CD1c-positive myeloid dendritic cell (primary cell): ENCODE measurements around the gene WDR86.
A peak's percentile ranks its signal among the peaks of the same experiment; 100 is the strongest.

Experiments
- DNase-seq: peaks from one replicate; pipeline ENCODE4 v3.0.0-alpha.2; 2016; ENCODE audit errors: extremely low spot score

The WDR86 gene

DNA sequence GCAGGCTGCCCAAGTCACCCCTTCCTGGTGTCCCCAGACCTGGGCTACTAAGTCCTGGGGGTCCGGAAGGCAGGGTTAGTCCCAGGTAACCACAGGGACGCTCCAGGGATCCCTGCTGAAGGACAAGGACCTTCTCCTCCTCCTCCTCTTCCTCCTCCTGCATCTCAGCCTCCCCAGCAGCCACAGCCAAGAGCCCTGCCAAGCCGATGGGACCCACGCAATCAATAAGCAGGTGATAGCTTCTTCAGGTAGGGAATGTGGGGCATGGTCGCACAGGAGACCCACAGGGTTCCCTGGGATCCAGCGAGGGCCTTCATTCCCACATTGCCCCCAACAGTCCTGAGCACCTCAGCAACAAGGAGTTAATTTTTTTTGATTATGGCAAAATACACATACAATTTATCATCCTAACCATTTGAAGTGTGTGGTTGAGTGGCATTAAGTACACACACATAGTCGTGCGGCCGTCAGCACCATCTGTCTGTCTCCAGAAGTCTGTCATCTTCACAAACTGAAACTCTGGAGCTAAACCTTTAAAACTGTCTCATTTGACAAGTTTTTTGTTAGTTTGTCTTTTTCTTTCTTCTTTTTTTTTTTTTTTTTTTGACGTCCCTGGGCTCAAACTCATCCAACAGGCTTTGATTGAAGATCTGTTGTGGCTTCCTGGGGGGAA is 18.0 kb upstream of the WDR86 start:
- DNase-seq: no peak

DNA sequence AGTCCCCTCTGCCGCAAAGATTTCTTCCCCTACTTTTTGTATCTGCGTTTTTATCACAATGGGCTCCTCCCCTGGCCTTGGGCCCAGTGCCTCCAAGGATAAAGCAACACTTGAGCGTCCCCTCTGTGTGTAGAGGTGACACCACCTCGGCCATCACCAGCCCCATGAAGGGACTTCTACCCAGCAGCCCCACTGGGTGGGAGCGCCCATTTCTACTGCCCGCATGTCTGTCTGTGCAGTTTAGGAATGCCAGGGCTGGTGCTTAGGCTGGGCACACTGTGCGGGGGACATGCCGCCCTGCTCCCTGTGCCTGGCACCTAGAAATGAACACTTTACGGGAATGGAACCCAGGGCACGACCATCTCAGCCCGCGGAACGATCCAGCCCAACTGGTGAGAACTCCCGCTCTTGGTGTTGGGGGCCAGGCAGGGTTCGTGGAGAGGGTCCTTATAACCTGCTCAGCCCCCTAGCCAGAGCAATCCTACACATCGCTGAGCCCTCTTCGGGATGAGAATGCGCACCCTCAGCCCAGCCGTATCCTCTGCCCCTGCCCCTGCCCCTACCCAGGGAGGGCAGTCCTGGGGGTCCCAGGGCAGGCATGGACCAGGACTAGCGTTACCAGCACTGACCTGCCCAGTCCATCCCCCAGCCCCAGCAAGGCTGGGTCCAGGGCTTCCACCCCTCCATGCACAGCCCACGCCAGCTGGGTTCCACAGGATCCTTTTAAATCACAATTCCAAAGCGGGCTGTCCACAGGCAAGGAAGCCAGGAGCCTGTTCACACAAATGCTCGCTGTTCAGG is 17.3 kb upstream of the WDR86 start:
- no peak for DNase-seq

DNA sequence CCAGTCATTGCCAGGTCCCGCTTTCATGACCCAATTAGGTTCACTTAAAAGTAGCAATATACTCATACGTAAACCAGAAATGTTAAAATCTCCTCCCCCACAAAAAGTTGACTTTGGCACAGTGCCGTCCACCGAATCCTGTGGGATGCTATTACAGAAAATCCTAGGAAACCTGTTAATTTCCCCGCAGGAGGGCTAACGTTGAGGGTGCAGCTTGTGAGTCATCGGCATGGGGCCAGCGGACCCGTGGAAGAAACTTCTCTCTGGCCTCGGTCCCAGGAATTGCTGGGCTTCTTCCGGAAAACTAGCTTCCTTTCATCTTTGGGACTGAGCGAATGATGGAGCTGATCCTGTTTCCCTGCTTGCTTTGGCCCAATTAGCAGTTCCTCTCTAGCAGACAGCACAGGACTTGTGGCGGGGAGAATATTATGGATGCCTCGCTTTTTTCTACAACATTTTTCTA is 16.6 kb upstream of the WDR86 start:
- no peak for DNase-seq

DNA sequence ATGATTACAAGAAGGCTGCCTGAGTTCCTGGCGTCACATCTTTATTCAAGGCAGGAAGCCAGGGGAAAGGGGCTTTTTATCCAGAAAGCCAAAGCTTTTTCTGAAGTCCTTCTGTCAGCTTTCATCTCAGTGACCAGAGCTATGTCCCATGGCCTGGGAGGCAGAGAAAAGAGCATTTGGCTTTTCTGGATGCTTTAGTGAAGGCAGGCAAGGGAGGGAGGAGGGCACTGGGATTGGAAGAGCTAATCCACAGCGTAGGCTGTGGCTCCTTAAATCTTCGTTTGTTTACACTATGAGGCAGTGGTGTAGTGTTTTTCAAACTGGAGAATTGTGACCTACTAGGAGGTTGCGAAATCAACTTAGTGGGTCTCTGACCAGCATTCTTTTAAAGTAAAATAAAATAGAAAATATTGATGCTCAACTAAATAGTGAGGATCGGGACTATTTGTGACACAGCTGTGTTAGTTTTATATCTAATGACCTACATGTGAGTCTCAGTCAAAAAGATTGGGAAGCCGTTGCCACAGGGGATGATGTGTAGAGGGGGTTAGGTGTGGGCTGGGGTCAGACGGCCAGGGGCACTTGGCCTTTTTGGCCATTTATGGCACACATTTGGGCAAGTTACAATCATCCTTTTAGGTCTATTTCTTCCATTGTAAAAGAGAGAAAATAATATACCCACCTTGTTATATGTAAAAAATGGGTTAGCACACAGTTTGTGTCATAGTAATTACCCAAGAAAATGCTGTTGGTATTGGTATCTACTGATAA is 16.0 kb upstream of the WDR86 start:
- DNase-seq: no peak

DNA sequence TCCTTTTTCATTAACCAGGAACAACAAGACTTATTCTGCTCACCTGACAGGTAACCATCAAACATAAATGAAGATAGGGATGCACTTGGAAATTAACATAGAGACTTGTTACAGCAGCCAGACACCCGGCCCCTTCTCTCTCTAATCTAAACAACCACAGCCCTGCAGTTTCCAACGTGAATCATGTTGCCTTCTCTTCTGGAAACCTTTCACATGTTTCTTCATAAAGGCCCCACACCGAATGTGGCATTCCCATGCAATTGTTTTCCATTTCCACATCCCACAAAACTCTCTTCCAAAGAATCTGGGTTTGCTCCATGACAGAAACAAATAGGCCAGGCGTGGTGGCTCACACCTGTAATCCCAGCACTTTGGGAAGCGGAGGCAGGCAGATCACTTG is 15.0 kb upstream of the WDR86 start:
- DNase-seq: no peak

DNA sequence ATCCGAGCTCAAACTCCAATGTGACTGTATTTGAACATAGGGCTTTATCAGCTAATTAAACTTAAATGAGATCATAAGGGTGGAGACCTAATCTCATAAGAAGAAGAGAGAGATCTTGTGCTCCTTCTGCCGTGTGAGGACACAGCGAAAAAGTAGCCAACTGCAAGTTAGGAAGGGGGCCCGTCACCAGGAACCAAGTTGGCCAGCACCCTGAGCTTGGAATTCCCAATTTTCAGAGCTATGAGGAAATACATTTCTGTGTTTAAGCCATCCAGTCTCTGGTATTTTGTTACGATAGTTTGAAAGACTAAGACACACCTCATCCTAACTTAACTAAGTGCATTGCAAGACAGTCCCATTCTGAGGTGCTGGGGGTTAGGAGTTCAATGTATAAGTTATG is 14.1 kb upstream of the WDR86 start:
- no peak for DNase-seq

DNA sequence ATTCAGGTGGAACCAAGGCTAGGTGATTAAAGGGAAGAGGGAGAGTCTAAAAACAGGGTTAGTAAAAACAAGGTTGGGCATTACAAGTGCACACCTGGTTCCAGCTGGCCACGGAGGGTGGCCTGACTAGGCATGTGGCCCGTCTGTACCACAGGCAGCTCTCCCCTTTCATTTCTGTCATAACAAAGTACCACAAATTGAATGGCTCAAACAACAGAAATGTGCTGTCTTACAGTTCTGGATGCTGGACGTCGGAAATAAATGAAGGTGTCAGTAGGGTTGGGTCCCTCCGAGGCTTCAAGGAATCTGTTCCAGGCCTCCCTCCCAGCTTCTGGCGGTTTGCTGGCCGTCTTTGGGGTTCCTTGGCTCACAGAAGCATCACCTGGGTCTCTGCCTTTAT is 13.4 kb upstream of the WDR86 start:
- DNase-seq: no peak

DNA sequence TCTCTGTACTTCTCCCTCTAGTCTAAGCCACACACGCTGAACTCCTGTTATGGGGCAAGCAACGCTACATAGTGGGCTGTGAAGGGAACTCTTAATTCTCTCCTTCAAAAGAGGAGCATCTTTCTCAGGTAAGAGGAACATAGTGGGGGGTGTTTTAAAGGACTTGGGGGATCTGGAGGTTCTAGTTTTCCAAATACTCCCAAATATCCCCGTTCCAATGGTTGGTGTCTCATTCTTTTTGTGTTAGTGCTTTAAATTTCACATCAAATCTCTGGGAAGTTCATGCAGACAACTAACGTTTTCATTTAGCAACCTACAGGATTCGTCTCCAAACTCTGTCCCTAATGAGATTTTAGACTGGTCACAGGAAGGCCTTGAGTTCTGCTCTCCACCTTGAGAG is 12.4 kb upstream of the WDR86 start:
- no peak for DNase-seq

DNA sequence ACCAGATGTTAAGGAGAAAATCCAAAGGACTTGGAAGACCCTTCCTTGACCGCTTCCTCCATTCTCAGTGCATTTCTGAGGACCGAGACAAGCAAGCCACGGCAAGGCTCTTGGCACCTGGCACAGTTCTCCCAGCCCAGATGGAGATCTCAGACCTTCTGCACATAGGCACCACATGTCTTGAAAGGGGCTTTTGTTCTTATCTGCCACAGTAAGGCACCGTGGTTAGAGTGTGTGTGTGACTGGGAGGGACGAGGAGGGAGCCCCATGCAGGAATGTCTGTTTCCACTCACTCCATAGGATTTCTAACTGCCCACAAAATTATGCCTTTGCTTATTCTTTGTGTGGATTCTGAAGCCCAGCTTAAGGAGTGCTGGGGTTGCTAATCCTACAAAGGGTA is 10.3 kb upstream of the WDR86 start:
- DNase-seq: no peak

DNA sequence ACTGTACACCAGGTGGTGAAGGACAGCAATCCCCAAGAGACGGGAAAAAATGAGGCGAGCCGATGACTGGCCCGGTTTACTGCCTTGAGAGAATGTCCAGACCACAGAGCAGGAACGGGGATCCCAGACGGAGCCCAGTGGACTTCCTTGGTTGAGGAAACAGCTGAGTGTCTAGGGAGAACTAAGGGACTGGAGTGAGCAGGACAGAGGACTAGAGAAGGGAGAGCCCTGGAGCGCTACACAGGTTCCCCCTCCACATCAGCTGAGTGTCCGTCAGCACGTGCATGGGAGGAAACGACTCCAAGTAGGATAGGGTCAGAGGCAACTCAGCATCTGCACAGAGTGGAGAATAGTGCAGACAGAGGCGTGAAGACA is 7.1 kb upstream of the WDR86 start:
- DNase-seq: peak; percentile 13

DNA sequence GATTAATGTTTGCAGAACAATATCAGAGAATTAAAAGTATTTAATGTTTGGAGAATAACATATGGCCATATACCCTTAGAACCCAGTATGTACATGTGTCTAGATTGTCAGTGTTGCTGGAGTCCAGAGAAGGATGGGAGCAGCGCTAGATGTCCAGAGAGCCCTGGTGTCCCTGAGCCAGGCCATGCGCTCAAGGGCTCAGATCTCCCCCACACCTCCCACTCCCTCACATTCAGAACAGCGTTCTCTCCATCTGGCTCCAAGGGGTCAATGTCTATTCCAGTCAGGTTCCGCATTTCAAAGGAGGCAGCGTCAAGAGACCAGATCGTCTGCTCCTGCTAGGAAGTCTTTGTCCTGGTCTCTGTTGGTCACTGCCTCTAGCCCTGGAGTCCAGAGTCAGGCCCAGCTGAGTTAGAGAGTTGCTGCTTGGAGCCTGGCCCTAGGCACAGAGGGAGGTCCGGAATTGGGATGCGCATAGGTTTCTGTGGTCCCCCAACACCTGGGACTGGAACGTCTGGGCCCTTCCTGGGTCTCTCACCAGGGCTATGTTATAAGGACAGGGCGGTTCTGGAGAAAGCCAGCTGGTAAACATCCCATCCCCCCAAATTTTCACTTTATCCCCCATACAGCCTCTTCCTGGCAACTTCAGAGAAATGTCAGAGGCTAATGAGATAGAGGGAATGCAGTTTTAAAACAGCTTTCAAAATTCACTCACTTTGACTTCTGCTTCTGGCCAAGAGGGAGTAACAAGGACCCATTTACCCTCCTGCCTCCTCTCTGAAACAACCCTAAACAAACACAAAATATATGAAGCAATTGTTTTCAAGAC is 6.5 kb upstream of the WDR86 start:
- DNase-seq: no peak

DNA sequence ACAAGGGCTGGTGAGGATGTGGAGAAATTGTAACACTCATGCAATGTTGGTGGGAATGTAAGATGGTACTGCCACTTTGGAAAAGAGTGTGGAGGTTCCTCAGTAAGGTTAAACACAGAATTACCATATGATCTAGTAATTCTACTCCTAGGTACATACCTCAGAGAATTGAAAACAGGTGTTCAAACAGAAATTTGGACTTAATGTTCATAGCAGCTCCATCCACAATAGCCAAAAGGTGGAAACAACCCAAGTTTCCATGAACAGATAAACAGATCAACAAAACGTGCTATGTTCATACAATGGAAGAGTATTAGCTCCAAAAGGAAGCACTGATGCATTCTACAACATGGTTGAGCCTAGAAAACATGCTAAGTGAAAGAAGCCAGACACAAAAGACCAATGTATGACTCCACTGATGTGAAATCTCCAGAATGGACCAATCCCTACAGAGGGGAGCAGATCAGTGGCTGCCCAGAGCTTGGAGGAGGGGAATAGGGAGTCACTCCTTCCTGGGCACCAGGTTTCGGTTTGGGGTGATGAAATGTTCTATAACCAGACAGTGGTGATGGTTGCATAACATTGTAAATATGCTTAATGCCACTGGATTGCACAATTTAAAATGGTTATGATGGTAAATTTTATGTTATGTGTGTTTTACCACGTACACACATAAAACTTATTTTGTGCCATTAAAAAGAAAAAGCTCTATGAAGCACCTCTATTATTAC is 5.7 kb upstream of the WDR86 start:
- DNase-seq: peak; percentile 74

DNA sequence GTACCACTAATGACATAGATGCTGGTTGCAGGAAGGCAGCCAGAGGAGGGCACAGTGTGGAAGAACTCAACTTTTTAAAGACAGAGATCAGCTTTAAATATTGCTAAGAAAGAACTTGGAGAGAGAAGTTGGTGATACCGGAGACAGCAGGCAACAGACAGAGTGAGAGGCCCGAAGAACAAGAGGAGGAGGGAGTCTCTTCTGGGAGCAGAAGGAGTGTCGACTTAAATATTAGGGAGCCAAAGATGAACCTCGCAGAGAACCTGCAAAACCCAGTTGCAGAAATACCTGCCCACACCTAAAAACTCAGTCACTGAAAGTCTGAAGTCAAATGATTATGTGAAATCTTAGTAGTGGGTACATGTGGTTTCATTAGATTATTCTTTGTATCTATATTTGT is 3.4 kb upstream of the WDR86 start:
- no peak for DNase-seq

DNA sequence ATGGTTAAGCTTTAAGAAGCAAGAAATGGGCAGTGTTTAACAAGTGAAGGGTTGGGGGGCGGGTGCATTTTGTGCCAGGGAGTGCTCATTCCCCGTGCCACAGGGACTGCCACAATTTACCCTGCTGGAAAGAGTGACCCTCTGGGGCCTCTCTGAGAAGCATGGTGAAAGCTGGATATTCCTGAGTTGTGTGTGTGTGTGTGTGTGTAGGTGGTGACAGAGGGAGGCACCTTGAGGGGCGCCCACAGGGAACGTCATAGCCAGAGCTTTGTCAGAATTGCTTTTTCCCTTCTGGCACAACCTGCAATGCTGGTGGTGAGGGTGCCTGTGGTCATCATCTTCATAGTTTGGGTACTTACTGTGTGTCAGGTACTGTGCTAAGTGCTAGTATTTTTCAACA is 2.5 kb upstream of the WDR86 start:
- no peak for DNase-seq

DNA sequence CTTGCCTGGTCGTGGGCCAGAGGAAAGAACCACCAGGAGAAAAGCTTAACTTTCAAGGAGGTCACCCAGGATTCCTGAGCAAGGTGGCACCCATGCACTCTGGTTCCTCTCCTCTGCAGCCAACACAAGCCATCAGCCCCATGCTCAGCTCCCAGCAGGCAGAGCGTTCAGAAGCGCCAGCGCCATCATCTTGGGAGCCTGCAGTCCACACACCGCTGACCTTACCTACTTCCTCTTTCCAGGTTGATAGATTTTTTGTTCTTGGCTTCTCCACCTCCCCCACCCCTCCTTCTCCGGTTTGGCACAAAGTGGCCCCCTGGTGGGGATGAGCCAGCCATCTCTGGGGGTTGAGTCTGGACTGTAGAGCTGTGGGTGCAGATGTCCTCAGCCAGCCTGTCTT is 1.7 kb upstream of the WDR86 start:
- peak; percentile 38 for DNase-seq

DNA sequence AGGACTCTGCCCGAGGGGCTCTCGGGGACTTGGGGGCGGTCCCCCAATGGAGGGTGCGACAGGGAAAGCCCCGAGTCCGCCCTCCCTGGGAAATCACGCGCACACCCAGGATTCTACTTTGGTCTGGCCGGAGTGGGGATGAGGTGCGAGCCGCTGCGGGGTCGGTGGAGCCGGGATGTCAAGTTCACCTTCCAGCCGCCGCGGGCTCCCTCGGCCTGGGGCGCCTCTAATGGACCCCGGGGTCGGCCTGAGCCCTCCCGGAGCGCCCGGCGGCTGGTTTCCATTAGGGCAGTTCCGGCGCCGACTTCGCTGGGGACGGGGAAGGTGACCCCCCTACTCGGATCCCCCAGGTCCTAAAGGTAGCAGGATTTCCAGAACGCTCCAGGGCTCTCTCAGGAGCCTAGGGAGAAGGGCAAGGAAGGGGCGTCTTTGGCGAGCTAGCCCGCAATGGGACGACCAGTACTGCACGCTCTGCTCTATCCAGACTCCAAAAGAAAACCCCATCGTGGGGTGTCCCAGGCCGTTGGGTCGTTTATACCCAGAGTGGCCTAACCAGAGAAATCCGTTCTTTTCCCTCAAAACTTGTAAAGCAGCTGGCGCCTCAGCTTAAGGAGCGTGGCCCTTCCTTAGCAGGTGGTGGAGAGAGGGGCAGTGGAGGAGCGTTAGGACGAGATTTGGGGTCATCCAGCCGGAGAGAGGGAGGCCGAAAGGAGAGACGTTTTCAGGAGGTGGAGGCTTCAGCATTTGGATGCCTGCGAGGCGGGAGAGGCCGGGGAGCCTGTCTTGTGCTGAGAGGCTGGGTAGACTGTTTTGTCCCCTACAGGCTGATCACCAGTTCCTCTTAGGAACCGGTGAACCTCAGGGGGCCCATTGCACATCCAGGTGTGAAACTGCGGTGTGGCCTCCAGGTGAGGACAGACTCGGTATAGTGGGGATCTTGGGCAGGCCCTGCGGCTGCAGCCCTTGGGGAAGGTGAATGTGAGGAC is 860 bp upstream of the WDR86 start:
- no peak for DNase-seq

DNA sequence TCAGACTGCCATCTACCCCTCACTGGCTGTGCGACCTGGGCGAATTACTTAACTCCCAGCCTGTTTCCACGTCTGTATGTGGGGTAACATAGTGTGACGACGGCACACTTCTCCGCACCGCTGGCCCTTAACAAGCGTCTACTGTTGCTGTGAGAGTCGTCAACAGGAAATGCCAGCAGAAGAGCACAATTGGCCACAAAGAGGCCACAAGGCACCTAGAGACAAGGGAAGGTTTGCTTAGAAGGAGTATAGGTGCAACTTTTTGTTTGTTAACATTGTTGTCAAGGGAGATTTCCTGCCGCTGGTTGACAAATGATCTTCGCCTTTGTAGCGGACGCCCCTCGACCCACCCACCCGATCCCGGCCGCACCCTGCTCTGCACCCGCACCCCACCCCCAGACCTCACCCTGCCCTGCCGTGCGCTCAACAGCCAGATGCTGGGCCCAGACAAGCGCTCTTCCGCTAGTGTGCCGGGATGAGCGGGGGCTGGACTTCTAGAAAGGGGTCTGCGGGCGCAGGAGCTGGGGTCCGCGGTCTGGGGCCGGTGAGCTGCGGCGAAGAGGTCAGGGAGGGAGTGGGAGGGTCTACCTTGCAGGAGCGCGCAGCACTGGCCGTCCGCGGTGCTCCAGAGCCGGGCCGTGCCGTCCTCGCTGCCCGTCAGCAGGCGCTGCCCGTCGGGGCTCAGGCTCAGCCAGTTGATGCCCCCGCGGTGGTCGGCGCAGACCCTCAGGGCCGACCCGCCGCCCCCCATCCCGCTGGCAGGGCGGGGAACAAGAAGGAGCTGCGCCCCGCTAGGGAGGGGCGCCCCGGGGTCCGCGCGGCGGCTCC is 785 bp downstream of the WDR86 start:
- DNase-seq: peak; percentile 54

DNA sequence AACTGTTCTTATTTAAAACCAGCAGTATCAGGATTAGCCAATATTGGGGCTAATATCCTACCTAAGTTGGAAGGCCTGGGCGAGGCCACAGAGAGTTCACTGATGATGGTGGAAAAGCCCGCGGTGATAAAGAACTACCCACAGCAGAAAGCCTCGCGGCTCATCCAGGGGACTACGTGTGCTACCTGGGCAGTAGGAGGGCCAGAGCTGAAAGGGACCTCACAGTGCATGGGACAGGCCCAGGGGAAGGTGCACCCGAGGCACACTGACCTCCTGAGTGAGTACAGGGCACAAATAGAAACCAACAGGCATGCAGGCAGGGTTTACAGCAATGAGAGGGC is 1.4 kb downstream of the WDR86 start:
- no peak for DNase-seq

DNA sequence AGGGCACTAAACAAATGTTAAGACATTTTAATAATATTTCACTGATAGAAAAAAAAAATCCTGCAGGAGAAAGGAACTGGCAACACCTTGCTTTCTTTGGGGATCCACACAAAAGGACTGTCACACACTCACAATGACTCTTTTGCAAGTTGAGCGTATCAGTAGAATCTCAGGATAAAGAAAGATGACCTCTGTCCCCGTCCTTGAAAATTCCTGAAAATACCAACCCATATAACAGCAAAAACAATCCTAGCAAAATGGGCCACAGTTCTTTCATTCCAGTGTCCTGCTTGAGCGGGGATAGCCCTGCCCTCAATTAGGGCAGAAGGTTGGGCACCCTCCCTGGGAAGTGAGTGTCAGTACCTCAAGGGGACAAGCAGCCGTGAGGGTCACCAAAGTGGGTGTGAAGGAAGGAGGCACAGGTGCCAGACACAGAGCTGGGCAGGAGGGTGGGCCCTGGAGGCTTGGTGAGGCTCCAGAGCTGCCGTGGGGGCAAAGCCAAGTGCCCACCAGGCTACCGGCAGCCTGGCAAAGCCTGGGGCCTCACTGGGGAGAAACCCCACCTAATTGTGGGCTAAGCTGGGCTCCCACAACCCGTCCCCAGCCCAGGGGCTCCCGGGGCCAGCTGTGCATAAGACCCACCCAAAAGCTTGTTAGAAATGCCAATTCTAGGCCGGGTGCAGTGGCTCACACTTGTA is 2.8 kb downstream of the WDR86 start:
- no peak for DNase-seq
